ENCODE data around the gene KCNK15.

Gene KCNK15

DNA sequence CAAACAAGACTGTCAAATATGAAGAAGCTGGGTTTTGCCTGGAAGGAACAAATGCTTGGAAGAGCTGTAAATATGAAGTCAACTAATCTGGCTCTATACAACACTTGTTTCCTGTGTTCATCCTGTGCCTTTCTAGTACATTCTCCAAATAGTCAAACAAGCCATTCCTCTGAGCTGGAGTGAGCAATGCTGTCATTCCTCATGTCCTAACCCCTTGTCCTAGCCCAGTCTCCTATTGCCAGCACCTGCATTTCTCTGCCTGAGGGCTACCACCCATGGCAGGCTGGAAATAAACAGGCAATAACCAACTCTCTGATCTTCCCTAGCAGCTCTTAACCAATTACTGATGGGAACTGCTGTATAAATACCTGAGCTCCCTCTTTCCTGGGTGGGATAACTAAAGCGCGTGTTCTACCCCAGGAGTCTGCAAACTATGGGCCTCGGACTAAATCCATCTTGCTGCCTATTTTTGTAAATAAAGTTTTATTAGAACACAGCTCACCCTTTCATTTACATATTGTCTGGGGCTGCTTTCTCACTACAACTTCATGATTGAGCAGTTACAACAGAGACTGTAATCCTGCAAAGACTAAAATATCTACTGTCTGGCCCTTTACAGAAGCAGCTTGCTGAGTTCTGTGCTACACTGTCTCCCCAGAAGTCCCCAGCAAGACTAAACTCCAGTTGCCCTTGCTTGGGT, 51.2 kb downstream of the KCNK15 start:
- DNase-seq = no peak
- H3K4me1 Mint-ChIP-seq = no peaks in the 10 kb centered on the region
- no peaks in the 10 kb centered on the region for H3K9me3 Mint-ChIP-seq
- ATAC-seq = no peak
- no peaks in the 10 kb centered on the region for H3K36me3 Mint-ChIP-seq (ENCODE audit: low read depth)
- no peak overlapping the region for H3K27ac Mint-ChIP-seq
- H3K27me3 Mint-ChIP-seq = peaks cover 2% of the 10 kb centered on the region
- no peak overlapping the region for H3K4me3 Mint-ChIP-seq

DNA sequence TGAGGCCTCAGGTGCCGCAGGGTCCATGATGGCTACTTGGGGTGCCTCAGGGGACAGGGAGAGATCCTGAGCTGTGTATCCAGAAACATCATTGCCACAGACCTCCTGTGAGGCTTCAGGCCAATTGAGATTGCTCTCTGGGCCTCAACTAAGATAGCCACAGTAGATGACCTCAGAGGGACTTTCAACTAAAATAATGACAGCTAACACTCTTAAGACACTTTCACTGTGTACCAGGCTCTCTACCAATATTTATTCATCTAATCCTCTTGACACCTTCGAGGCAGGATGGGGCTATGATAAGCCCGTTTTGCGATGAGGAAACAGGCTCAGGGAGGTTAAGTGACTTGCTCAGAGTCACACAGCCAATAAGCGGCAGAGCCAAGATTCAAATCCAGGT, 54.0 kb downstream of the KCNK15 start:
- H3K36me3 Mint-ChIP-seq (ENCODE audit: low read depth) = no peaks in the 10 kb centered on the region
- ATAC-seq (no peak), DNase-seq (no peak)
- no peaks in the 10 kb centered on the region for H3K4me1 Mint-ChIP-seq
- no peak overlapping the region for H3K4me3 Mint-ChIP-seq
- no peak overlapping the region for H3K27ac Mint-ChIP-seq
- peaks cover 2% of the 10 kb centered on the region for H3K27me3 Mint-ChIP-seq
- no peaks in the 10 kb centered on the region for H3K9me3 Mint-ChIP-seq

DNA sequence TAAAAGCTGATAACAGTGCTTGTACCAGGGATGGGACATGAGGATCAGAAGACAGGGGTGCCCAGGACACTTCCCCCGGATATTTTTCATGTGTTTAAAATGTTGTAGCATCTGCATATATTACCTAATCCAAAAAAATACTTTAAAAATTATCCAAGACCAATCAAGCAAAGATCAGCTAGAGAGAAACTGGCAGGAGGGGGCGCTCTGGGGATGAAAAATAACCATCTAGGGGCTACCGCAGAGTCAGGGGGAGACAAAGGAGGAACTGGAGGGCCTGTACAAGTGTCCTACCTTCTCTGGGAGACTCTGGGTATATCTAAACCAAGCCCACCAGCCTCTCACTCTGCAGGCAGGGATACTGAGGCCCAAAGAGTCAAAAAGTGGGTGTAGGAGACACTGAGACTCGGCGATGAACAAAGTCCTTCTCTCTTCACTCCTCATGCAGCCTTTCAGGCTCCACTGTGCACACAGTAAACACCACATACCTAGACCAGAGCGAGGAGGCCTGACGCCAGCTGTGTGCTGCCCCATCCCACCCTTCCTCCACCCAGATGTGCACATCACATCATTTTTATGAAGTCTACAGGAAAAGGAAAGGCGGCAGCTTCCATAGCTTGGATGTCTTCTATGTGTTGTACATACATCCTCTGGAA, 54.9 kb downstream of the KCNK15 start:
- Mint-ChIP-seq H3K36me3 (ENCODE audit: low read depth) (no peaks in the 10 kb centered on the region), H3K27me3 (peaks cover 8% of the 10 kb centered on the region)

More for the DNA sequence above, 54.9 kb downstream of the KCNK15 start:
- Mint-ChIP-seq H3K27ac (no peak overlapping the region), H3K9me3 (no peaks in the 10 kb centered on the region), H3K4me1 (no peaks in the 10 kb centered on the region), H3K4me3 (no peak overlapping the region)
- ATAC-seq = no peak
- DNase-seq = peak; percentile 19

Data from activated naive CD8-positive, alpha-beta T cell treated with anti-CD3 and anti-CD28 coated beads, Interleukin-2, amount 50 U/mL, for 24 hours (primary cell).